K562 (cell line): Measurements from ENCODE around the gene VDAC2. TPM values are rescaled to one million over a fixed set of nuclear protein-coding genes. Genes with fewer than 3 reads are reported as not detected.

Experiments used
- ATAC-seq: fragments of 200-7000 bp; cut with Tn5 transposase; 3 replicates; pipeline ENCODE4 v1.9.1; 2020; ENCODE audit warnings: moderate library complexity
- BruUV-seq: library from RNA; stranded (reverse); fragments of 400-500 nt; replicated peaks from 2 replicates; lab custom pipeline; 2021; lab: Mats Ljungman, UMichigan
- CTCF ChIA-PET: fragments of 300-600 bp; formaldehyde crosslinking; extraction: SDS; loops from one replicate; lab custom pipeline; 2021; ENCODE audit warnings: low intra/inter-chr PET ratio; lab: Yijun Ruan, JAX
- POLR2A ChIA-PET: fragments of 300-600, 350-650 bp; sonication (Branson Sonifier 250); formaldehyde crosslinking; extraction: SDS; loops from one replicate; lab custom pipeline; 2021; ENCODE audit warnings: antibody characterized with exemption, inconsistent platforms; lab: Yijun Ruan, JAX
- DNase-seq, 4 experiments: peaks; one replicate each; pipeline versions ENCODE4 v3.0.0 to v3.0.0-alpha.2; 2011 to 2018; ENCODE audit warnings: low spot score in 3 of 4, mixed read lengths in 3 of 4; ENCODE audit errors: extremely low read depth in 1 of 4
- FAIRE-seq: peaks from 2 replicates; lab custom pipeline; 2011; peaks lifted over from hg19 to GRCh38; lab: Jason Lieb, UNC
- H2AFZ ChIP-seq: 2 replicates; pipeline ENCODE4 v1.6.0; 2011; ENCODE audit warnings: low read depth, low read length, control low read depth, inconsistent platforms
- H3K27ac ChIP-seq: fragments of 200-600 bp; 3 replicates; pipeline ENCODE4 v1.8.0; 2011; ENCODE audit warnings: low read depth, mild to moderate bottlenecking, control low read depth, inconsistent platforms, low read length, moderate library complexity, mixed read lengths; ENCODE audit errors: extremely low read depth
- H3K27me3 ChIP-seq, 2 experiments: fragments of 300-600 bp in 1 of 2; 2 replicates in 1 of 2; 3 replicates in 1 of 2; pipeline versions ENCODE4 v1.6.0 to v1.8.0; 2011; ENCODE audit warnings: inconsistent platforms in 2 of 2, low read length in 2 of 2, mild to moderate bottlenecking in 1 of 2, mixed read lengths in 1 of 2, moderate library complexity in 1 of 2; ENCODE audit not compliant: control insufficient read depth in 2 of 2, insufficient read depth in 2 of 2
- H3K36me3 ChIP-seq: fragments of 300-600 bp; 3 replicates; pipeline ENCODE4 v1.8.0; 2011; ENCODE audit warnings: mild to moderate bottlenecking, low read length, inconsistent platforms; ENCODE audit not compliant: control insufficient read depth, insufficient read depth
- H3K4me1 ChIP-seq, 2 experiments: fragments of 200-600 bp in 1 of 2; replicated peaks in 1 of 2; 2 replicates in 1 of 2; 3 replicates in 1 of 2; pipeline versions ENCODE4 v1.5.1 to v1.8.0; 2011; ENCODE audit warnings: inconsistent platforms in 2 of 2, low read length in 2 of 2, mild to moderate bottlenecking in 1 of 2, mixed read lengths in 1 of 2, moderate library complexity in 1 of 2; ENCODE audit not compliant: control insufficient read depth in 2 of 2, insufficient read depth in 2 of 2
- H3K4me2 ChIP-seq: 2 replicates; pipeline ENCODE4 v1.6.1; 2011; ENCODE audit warnings: low read length, control low read depth, inconsistent platforms, mixed read lengths; ENCODE audit not compliant: insufficient read depth
- H3K4me3 ChIP-seq: fragments of 200-600 bp; sonication (generic), shearing (Covaris generic); 2 replicates; pipeline ENCODE4 v1.5.1; 2016; ENCODE audit warnings: control low read depth, inconsistent platforms
- H3K79me2 ChIP-seq: fragments of 200-600 bp; 3 replicates; pipeline ENCODE4 v1.8.0; 2011; ENCODE audit warnings: low read length, inconsistent platforms; ENCODE audit not compliant: control insufficient read depth, insufficient read depth
- H3K9ac ChIP-seq, 2 experiments: 2 replicates each; pipeline versions ENCODE4 v1.6.0 to v1.6.1; 2011; ENCODE audit warnings: low read depth in 2 of 2, low read length in 2 of 2, control low read depth in 1 of 2, inconsistent platforms in 1 of 2, mild to moderate bottlenecking in 1 of 2, mixed read lengths in 1 of 2; ENCODE audit not compliant: insufficient read depth in 1 of 2
- H3K9me1 ChIP-seq: one replicate; pipeline ENCODE4 v1.6.0; 2011; ENCODE audit warnings: inconsistent platforms, mild to moderate bottlenecking, low read length, moderate library complexity; ENCODE audit not compliant: control insufficient read depth, insufficient read depth
- H3K9me3 ChIP-seq: replicated peaks from 2 replicates; pipeline ENCODE4 v1.5.1; 2011; ENCODE audit warnings: low read depth, low read length, inconsistent platforms; ENCODE audit not compliant: control insufficient read depth, insufficient read depth
- H4K20me1 ChIP-seq: replicated peaks from 2 replicates; pipeline ENCODE4 v1.6.1; 2011; ENCODE audit warnings: low read length, inconsistent platforms, mixed read lengths; ENCODE audit not compliant: control insufficient read depth, insufficient read depth
- DNMT1 ChIP-seq: fragments of 450-650 bp; IDR thresholded peaks from 2 replicates; pipeline ENCODE4 v1.6.1; 2016; ENCODE audit warnings: antibody characterized with exemption, mild to moderate bottlenecking
- NR0B1 ChIP-seq: fragments of 450-650 bp; IDR thresholded peaks from one replicate; pipeline ENCODE4 v1.6.1; 2018; ENCODE audit warnings: mild to moderate bottlenecking, moderate library complexity; ENCODE audit not compliant: partially characterized antibody
- TEAD1 ChIP-seq, 2 experiments: fragments of 450-650 bp in 1 of 2; sonication (generic) in 1 of 2; formaldehyde crosslinking; IDR thresholded peaks; 2 replicates each; pipeline versions ENCODE4 v1.4.0 to v1.8.0; 2020 to 2022; ENCODE audit warnings: mild to moderate bottlenecking in 2 of 2, missing genetic modification reagents in 1 of 2
- ZFP30 ChIP-seq: fragments of 250-450 bp; sonication (Bioruptor Pico); IDR thresholded peaks from 2 replicates; pipeline ENCODE4 v1.8.0; 2022; ENCODE audit warnings: moderate library complexity, mild to moderate bottlenecking, inconsistent platforms, borderline replicate concordance
- ZNF589 ChIP-seq: fragments of 200-800 bp; sonication (Bioruptor generic); IDR thresholded peaks from 2 replicates; pipeline ENCODE4 v1.6.1; 2016; ENCODE audit warnings: low read depth, missing genetic modification characterization, missing compliant biosample characterization
- WGBS: fragments of 100-300 bp; shearing (Covaris generic); methylation state at CpG from one replicate; pipeline ENCODE4 v1.1.6; 2016; ENCODE audit warnings: low coverage, mixed read lengths; ENCODE audit not compliant: insufficient coverage; ENCODE audit errors: missing lambda C conversion rate; 5-methylcytosine and 5-hydroxymethylcytosine counted together
- in situ Hi-C: fragments of 300-500 bp; cut with MboI; formaldehyde crosslinking; loops from 4 replicates; pipeline ENCODE4 v1.15.0; 2018; ENCODE audit warnings: inconsistent platforms, mixed read lengths
- intact Hi-C: fragments of 100-400 bp; cut with micrococcal nuclease; formaldehyde crosslinking; loops from 2 replicates; pipeline ENCODE4 v1.14.2; 2022
- polyA plus RNA-seq, 8 experiments: library from polyadenylated mRNA; depleted of rRNA in 4 of 8; stranded (reverse) in 5 of 8; unstranded in 3 of 8; fragments of >200 nt; fragmentation: Nextera tagmentation in 2 of 8; fragmentation: Illumina TruSeq in 1 of 8; extraction: Ambion mirVana in 2 of 8; extraction: Trizol in 1 of 8; gene quantifications; 2 replicates each; pipeline versions ENCODE4 v1.2.1 to v1.2.3, GENCODE V29; 2011 to 2014; ENCODE audit warnings: inconsistent platforms in 1 of 8, missing spikeins in 1 of 8
- total RNA-seq, 7 experiments: library from RNA; depleted of rRNA in 6 of 7; stranded (reverse); fragments of >200 nt in 6 of 7; fragmentation: Illumina TruSeq in 2 of 7; extraction: Trizol in 2 of 7; gene quantifications; 2 replicates each; pipeline versions ENCODE4 v1.2.1 to v1.2.3, GENCODE V29; 2011 to 2021; ENCODE audit warnings: low replicate concordance in 1 of 7

The VDAC2 gene
- total and polyA plus RNA-seq, 9 of the 15 experiments (the other 6 are each of a cell fraction or from before 2014, with no cell fraction given) = 139 to 450 (median 250) TPM

- Histone ChIP-seq H3K4me1 (peaks cover 0 to 5% of the 10 kb centered on the region in 2 experiments; a peak in 2 of 5 replicates), H3K9me1 (no peaks in the 10 kb centered on the region), H4K20me1 (no peaks in the 10 kb centered on the region), H3K79me2 (no peaks in the 10 kb centered on the region), H3K9me3 (no peaks in the 10 kb centered on the region), H2AFZ (no peak overlapping the region), H3K4me2 (no peak overlapping the region), H3K36me3 (no peaks in the 10 kb centered on the region), H3K27me3 (peaks cover 10 to 22% of the 10 kb centered on the region in 2 experiments; a peak in 4 of 5 replicates), H3K27ac (no peak overlapping the region), H3K4me3 (no peak overlapping the region), H3K9ac (no peak overlapping the region)
- BruUV-seq = no TSS peak
- FAIRE-seq = no peak
- in situ Hi-C loops = no loop called here
- ChIA-PET CTCF (no interaction called here), POLR2A (interaction anchor here (0.7 kb wide), 1 partner anchor 17 kb away, joined by 3 read pairs; no protein-coding TSS in a partner anchor)
- intact Hi-C loops = no loop called here
- ATAC-seq = no peak
- 14% methylated on average over 5 of the region's 5 CpGs for WGBS
- DNase-seq = no peak
- no peak for TF ChIP-seq ZNF589
- no peak for TF ChIP-seq TEAD1 (CRISPR knock-in tag; IDR thresholded peaks at IDR 0.05)
- no peak for TF ChIP-seq ZFP30 (CRISPR knock-in tag)
- TF ChIP-seq DNMT1 = no peak
- TF ChIP-seq NR0B1 = no peak
Observed at GRCh38 chr10:75266945-75267344, 56.3 kb downstream of the VDAC2 start.
